UCSD-AML1 (cell line): Measurements from ENCODE around the gene CPOX.

Experiments used
- DNase-seq: peaks from one replicate; lab custom pipeline; 2025; ENCODE audit not compliant: unreplicated experiment; lab: John Stamatoyannopoulos, UW

The CPOX gene

DNA sequence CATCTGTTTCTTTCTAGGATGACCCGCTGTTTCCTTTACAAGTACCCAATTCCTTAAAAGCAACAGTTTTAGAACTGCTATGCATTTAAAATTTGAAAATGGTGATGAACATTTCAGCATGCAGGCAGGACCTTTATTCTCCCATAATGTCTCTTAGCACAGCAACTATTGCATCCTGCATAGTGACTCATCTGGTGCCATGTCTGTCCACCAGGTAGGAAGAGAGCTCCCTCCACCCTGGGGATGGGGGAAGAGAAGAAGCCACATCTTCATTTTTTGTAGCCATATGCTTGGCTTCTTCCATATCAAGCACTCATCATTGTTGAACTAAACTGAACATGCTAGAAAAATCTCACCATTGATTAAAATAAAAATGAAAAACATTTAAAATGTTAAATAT lies 51.7 kb downstream of the CPOX start:
- DNase-seq, result no peak

DNA sequence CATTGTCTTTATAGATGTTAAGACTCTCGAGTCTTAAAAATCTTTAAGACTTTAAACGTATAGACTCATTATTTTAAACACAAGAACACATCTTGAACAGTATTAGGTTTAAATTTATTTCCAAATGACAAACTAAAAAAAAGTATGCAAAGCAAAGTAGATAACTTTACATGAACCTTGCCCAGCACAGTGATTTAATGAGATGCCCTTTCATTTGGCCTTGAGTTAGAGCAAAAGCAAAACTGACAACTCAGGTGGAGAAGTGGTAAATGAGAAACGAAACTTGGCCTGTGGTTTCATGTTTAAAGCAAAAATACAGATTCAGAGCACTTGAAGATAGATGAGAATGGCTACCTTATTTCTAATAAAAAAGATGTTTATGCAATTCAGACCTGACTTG lies 53.1 kb downstream of the CPOX start:
- DNase-seq, result no peak

- DNase-seq, result no peak
Measured at GRCh38 chr3:98536456-98537017, 56.9 kb downstream of the CPOX start.

DNA sequence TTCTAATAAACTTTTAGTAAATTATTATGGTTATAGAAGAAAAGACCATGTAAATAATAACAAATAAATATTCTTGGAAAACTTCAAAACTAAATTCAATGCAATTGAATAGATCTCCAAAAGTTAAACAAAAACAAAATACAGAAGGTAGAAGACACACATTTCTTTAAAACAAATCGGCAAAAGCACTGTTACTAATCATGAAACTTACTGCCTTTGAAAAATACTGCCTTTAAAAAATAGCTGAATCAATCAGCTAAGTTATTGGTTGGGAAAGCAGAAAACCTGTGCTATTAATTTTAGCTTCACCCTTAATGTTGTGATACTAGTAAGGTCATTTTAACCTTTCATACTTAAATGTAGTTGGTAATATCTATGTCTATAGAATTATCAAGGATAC lies 58.7 kb downstream of the CPOX start:
- no peak for DNase-seq

DNA sequence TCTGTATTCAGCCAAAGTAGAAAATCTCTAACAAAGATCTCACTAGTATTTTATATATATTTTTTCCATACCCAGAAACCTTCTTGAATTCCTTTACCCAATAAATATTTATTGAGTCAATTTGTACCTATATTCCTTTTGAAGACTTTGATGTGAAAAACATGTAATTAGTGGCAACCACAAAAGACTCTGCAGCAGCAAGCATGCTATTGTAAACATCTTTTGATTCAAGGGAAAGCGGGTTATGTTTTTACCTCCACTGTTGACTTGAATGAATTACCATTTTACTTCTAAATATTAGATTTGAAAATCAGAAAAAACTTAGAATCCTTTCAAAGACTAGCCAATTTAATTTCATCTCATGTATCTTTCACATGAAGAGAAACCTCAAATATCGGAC lies 59.2 kb downstream of the CPOX start:
- DNase-seq, result no peak

GRCh38 chr3:98532709-98533571 lies 60.5 kb downstream of the CPOX start:
- DNase-seq, result no peak

- DNase-seq, result peak; percentile 5
Measured at GRCh38 chr3:98532275-98532637, 61.2 kb downstream of the CPOX start.

- no peak for DNase-seq
Measured at GRCh38 chr3:98531622-98532274, 61.7 kb downstream of the CPOX start, which contains the start of gene GPR15. TSS of gene GPR15 (plus strand) at chr3:98531978. CDS start at chr3:98532034, 56 bp downstream.

GRCh38 chr3:98530676-98531075 lies 62.7 kb downstream of the CPOX start:
- no peak for DNase-seq

DNA sequence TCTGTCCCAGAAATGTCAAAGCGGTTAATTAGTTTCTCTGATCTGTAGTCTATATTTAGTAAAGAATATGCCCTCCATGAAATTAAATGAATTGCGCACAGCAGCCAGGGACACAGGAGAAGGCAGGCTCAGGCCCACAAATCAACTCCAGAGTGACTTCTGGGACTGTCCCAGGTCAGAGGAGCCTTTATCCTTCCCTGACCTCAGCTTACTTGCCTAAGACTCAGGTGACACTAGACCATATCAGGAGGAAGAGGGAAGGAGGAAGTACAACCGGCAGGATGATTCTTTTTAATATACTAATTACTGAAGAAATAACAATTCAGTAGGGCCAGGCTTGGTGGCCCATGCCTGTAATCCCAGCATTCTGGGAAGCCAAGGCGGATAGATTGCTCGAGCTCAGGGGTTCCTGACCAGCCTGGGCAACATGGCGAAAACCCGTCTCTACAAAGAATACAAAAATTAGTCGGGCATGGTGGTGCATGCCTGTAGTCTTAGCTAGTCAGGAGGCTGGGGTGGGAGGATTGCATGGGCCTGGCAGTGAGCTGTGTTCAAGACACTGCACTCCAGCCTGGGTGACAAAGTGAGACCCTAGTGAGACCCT lies 63.5 kb downstream of the CPOX start:
- DNase-seq, result peak; percentile 7
